Measurements from ENCODE around the gene CASS4.

Gene CASS4

GRCh38 chr20:56449459-56449858 is 37.4 kb downstream of the CASS4 start:
- no peak for DNase-seq

GRCh38 chr20:56451056-56451765 is 39.2 kb downstream of the CASS4 start:
- peak; percentile 24 for DNase-seq

DNA sequence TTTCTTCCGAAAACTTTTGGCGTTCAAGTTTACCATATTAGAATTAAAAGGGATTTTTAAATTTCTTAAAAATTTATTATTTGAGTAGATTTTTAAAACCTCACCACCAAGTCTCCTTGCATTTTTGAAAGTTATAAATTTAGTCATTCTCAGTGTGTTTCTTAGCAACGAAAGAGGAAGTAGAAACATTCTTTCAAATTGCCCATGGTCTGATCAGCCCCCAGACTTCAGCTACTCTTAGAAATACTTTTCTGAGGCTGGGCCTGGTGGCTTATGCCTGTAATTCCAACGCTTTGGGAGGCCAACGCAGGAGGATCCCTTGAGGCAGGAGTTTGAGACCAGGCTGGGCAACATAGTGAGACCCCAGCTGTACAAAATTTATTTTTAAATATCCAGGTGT is 41.3 kb downstream of the CASS4 start:
- DNase-seq: no peak

- DNase-seq: no peak
Measured at GRCh38 chr20:56454754-56455153, 42.7 kb downstream of the CASS4 start.

DNA sequence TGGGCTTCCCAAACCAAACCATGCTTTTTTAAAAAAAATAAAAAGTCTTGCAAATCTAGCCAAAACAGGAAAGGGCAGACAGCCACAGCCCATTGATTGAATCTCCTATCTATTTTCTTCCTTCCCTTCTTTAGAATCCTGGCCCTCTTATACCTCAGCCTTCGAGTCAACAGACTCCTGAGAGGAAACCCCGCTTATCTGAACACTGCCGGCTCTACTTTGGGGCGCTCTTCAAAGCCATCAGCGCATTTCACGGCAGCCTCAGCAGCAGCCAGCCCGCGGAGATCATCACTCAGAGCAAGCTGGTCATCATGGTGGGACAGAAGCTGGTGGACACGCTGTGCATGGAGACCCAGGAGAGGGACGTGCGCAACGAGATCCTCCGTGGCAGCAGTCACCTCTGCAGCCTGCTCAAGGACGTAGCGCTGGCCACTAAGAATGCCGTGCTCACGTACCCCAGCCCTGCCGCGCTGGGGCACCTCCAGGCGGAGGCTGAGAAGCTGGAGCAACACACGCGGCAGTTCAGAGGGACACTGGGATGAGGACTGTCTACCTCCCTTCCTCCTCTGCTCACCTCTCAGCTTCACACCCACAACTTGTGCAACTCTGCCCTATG is 46.3 kb downstream of the CASS4 start:
- no peak for DNase-seq

- no peak for DNase-seq
Measured at GRCh38 chr20:56460459-56460858, 48.4 kb downstream of the CASS4 start.

GRCh38 chr20:56461576-56461975 is 49.5 kb downstream of the CASS4 start:
- no peak for DNase-seq

GRCh38 chr20:56463428-56463827 is 51.4 kb downstream of the CASS4 start:
- no peak for DNase-seq

- DNase-seq: no peak
Measured at GRCh38 chr20:56465997-56466396, 53.9 kb downstream of the CASS4 start.

- no peak for DNase-seq
Measured at GRCh38 chr20:56467968-56468315, 55.9 kb downstream of the CASS4 start.

DNA sequence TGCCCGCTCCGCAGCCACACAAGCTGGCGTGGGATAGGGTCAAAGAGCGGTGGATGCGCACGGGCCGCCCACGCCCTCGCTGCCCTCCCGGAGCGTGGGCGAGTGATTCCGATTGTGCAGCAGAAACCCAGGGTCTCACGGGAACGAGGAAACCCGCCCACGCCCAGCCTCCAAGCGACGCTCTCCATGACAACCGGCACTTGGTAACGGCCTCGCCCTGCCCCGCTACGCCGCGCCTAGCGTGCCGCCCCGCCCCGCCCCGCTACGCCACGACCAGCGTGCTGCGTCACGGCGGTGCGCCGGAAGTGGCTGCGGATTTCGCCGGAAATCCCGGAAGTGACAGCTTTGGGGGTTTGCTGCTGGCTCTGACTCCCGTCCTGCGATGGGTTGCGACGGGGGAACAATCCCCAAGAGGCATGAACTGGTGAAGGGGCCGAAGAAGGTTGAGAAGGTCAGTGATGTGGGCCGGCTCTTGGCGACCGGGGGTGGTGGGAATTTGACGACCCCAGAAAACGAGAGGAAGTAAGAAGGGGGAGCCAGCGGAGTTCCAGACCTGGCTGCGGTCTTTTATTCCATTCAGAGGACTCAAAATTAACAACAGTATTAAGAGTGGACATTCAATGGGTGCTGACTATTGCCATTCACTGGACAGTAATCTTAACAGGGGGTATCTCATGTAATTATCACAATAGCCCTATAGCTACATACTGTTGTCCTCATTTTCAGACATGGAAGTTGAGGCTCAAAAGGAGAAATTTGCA is 56.4 kb downstream of the CASS4 start, which contains the start of gene RTF2:
TSS of gene RTF2 (plus strand) at position 312 of the 761 bp plus-strand sequence. CDS start at position 383, 71 bp downstream.
- DNase-seq: peak; percentile 95

DNA sequence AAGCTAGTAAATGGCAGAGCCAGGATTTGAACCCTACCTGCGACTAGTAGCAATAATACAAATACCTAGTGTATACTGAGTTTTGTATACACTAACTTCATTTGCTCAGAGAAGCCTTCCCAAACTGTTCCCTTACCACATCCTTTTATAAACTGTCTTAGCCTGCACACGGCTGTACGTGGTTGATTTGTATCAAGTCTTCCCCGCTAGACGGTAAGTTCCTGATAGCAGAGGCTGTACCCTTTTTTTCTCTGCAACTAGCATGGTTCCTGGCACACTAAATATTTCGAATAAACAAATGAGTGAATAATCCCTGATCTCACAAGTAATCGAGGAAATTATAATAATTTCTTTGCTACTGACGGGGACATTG is 57.0 kb downstream of the CASS4 start:
- no peak for DNase-seq

GRCh38 chr20:56483970-56484369 is 71.9 kb downstream of the CASS4 start:
- no peak for DNase-seq

DNA sequence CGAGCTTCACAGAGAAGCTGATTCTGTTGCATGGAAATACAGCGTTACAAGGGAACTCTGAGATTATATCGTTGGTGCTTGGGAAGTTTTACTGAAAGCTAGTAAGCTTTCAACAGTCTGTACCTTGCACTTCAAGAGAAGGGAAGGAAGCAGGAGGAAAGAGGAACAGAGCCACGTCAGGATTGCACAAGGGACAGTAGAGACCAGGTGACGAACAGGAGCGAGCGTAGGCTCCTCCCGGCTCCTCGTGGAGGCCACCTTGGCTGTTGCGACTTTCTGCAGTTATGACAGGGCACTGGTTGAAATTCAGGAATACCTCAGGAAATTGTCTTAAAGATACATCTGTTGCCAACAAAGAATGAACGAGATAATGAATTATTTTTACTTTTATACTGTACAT is 75.2 kb downstream of the CASS4 start:
- DNase-seq: no peak

DNA sequence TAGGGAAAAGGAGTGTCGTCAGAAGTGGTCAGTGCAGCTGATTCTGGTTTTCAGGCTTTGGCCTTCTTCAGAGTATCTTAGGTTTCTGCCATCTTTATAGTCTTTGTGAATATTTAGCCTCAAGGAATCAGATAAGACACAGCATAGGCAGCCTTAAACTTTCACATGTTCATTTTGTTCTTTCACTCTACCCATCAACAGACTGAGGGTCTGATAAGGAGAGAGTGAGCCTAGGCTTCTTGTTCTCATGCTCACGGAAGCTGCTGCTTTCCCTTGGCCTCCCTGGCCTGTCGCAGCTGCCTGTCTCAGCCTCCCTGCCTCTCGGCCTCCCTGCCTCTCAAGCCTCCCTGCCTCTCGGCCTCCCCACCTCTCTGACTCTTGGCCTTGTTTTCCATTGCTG is 76.5 kb downstream of the CASS4 start:
- no peak for DNase-seq

DNA sequence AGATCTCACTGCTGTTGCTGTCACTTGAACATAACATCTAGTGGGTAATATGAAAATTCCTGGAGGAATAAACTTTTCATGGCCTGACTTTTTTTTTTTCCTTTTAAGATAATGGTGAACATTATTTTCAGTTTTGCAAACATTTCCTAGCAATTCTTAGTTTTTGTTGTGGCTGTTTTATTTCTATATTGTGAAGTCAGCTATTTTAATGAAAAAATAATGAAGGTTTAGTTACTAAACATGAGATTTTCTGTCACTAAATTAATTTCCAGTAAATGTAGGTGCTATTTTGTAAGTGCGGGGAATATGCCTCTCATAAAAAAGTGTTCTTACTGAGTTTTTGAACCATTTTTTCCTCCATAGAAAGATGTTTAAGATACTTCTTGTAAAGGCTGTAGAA is 89.1 kb downstream of the CASS4 start:
- no peak for DNase-seq

GRCh38 chr20:56503916-56504315 is 91.9 kb downstream of the CASS4 start:
- no peak for DNase-seq

DNA sequence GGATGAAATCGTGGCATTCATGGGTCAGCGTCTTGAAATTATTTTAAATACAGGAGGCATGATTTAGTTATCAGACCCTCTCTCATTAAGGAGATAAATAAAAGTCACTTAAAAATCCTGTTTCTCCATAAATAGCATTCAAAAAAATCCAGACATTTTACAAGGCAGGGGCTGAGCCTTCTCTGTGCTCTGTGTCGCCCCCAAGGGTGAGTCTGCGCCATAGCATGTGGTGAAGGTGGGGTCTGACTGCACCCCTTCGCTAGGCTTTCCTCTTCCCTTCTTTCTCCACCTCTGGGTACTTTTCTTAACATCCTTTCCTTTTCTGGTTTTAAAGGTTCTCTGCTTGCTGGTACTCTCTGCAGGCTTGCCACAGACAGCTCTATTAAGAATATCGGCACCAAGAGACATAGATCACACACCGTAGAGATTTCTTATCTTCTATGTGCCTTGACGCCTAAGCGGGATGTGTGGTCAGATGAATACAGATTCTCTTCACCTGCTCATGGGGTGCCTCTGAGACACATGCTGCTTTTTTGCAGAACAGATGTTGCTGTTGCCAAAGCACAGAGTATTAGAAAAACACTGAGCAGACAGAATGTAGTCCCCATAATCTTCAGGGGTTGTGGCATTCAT is 92.4 kb downstream of the CASS4 start:
- DNase-seq: peak; percentile 18

- no peak for DNase-seq
Measured at GRCh38 chr20:56506103-56506502, 94.0 kb downstream of the CASS4 start.
